Measurements from ENCODE around the gene IQSEC1.

IQSEC1 gene

GRCh38 chr3:13114811-13115575 is 41.8 kb upstream of the IQSEC1 start:
- TF ChIP-seq TAF1 (IDR thresholded peaks at IDR 0.05; ENCODE audit: borderline replicate concordance, insufficient read depth, low read length) (no peak), FOXP2 (optimal IDR thresholded peaks at IDR 0.05; ENCODE audit: borderline replicate concordance, extremely low read depth, extremely low read length, insufficient read depth) (no peak), REST (IDR thresholded peaks at IDR 0.05; ENCODE audit: insufficient read depth in 1 of 2, low read depth in 2 of 2, low read length in 2 of 2) (no peak), SIN3A (IDR thresholded peaks at IDR 0.05; ENCODE audit: borderline replicate concordance, insufficient read depth, low read length) (no peak), POLR2AphosphoS5 (IDR thresholded peaks at IDR 0.05; ENCODE audit: low read depth, low read length) (no peak)

GRCh38 chr3:13113346-13114330 is 40.4 kb upstream of the IQSEC1 start:
- no peak for TF ChIP-seq POLR2AphosphoS5 (IDR thresholded peaks at IDR 0.05; ENCODE audit: low read depth, low read length)
- no peak for TF ChIP-seq REST (IDR thresholded peaks at IDR 0.05; ENCODE audit: insufficient read depth in 1 of 2, low read depth in 2 of 2, low read length in 2 of 2)

GRCh38 chr3:13112521-13113345 is 39.5 kb upstream of the IQSEC1 start:
- TF ChIP-seq TAF1 (IDR thresholded peaks at IDR 0.05; ENCODE audit: borderline replicate concordance, insufficient read depth, low read length) = no peak

- no peak for TF ChIP-seq REST (IDR thresholded peaks at IDR 0.05; ENCODE audit: insufficient read depth in 1 of 2, low read depth in 2 of 2, low read length in 2 of 2)
- no peak for TF ChIP-seq TAF1 (IDR thresholded peaks at IDR 0.05; ENCODE audit: borderline replicate concordance, insufficient read depth, low read length)
- TF ChIP-seq POLR2AphosphoS5 (IDR thresholded peaks at IDR 0.05; ENCODE audit: low read depth, low read length) = no peak
Observed at GRCh38 chr3:13111873-13112520, 38.8 kb upstream of the IQSEC1 start.

- TF ChIP-seq REST (IDR thresholded peaks at IDR 0.05; ENCODE audit: insufficient read depth in 1 of 2, low read depth in 2 of 2, low read length in 2 of 2) (no peak), SIN3A (IDR thresholded peaks at IDR 0.05; ENCODE audit: borderline replicate concordance, insufficient read depth, low read length) (no peak), POLR2AphosphoS5 (IDR thresholded peaks at IDR 0.05; ENCODE audit: low read depth, low read length) (no peak), FOXP2 (optimal IDR thresholded peaks at IDR 0.05; ENCODE audit: borderline replicate concordance, extremely low read depth, extremely low read length, insufficient read depth) (no peak)
Observed at GRCh38 chr3:13111173-13111872, 38.1 kb upstream of the IQSEC1 start.
